GM21423 (cell line): ENCODE results near the gene RBMXL3.

ENCODE experiments used
- ATAC-seq: cut with Tn5 transposase; IDR thresholded peaks from one replicate; pipeline ENCODE4 v1.9.1; 2021; ENCODE audit warnings: mild to moderate bottlenecking, moderate library complexity; ENCODE audit not compliant: unreplicated experiment

The RBMXL3 gene

GRCh38 chrX:115233497-115234455, 44.6 kb downstream of the RBMXL3 start, which contains the start of gene LRCH2:
Gene LRCH2, minus strand, starts transcription at chrX:115234096. Its CDS starts 55 bp downstream, at chrX:115234041.
- no peak for ATAC-seq

- ATAC-seq, result no peak
Observed at GRCh38 chrX:115234461-115234860, 45.3 kb downstream of the RBMXL3 start.

GRCh38 chrX:115236560-115236959, 47.4 kb downstream of the RBMXL3 start:
- no peak for ATAC-seq

GRCh38 chrX:115237056-115237455, 47.8 kb downstream of the RBMXL3 start:
- no peak for ATAC-seq
